GM23338 (cell line): ENCODE measurements around the gene ZNF276.

Source experiments
- CREB1 ChIP-seq: fragments of 250-450 bp; sonication (Bioruptor Pico); IDR thresholded peaks from 2 replicates; pipeline ENCODE4 v1.5.0; 2020; ENCODE audit warnings: low read depth, mild to moderate bottlenecking, moderate library complexity
- EZH2 ChIP-seq: fragments of 200-600 bp; sonication (generic); IDR thresholded peaks from one replicate; pipeline ENCODE4 v1.8.0; 2017; ENCODE audit warnings: antibody characterized with exemption, mild to moderate bottlenecking, low read depth; ENCODE audit not compliant: unreplicated experiment
- EZH2phosphoT487 ChIP-seq: fragments of 200-600 bp; sonication (generic); IDR thresholded peaks from one replicate; pipeline ENCODE4 v1.8.1; 2018; ENCODE audit warnings: antibody characterized with exemption; ENCODE audit not compliant: unreplicated experiment
- JUNB ChIP-seq: IDR thresholded peaks from one replicate; pipeline ENCODE4 v1.6.1; 2016; ENCODE audit warnings: antibody characterized with exemption; ENCODE audit not compliant: unreplicated experiment
- POLR2AphosphoS5 ChIP-seq: IDR thresholded peaks from 2 replicates; pipeline ENCODE4 v1.6.1; 2016; ENCODE audit warnings: antibody characterized with exemption, low read depth
- STAT1 ChIP-seq: IDR thresholded peaks from one replicate; pipeline ENCODE4 v1.6.1; 2016; ENCODE audit warnings: antibody characterized with exemption; ENCODE audit not compliant: unreplicated experiment
- TF ChIP-seq, protein P1 (sequence below), 2 experiments: fragments of 200-600 bp in 1 of 2; sonication (generic) in 1 of 2; conservative IDR thresholded peaks; 2 replicates each; pipeline versions ENCODE4 v1.5.1 to v1.6.1; 2016 to 2017; ENCODE audit warnings: antibody characterized with exemption in 2 of 2, low read depth in 2 of 2, mild to moderate bottlenecking in 2 of 2, moderate library complexity in 1 of 2
- TF ChIP-seq, protein P2 (sequence below): IDR thresholded peaks from one replicate; pipeline ENCODE4 v1.6.1; 2018; ENCODE audit warnings: antibody characterized with exemption; ENCODE audit not compliant: unreplicated experiment
- TF ChIP-seq, protein P3 (sequence below): IDR thresholded peaks from 2 replicates; pipeline ENCODE4 v1.6.1; 2016; ENCODE audit warnings: antibody characterized with exemption
- TF ChIP-seq, protein P4 (sequence below): fragments of 250-450 bp; sonication (Bioruptor Pico); IDR thresholded peaks from 2 replicates; pipeline ENCODE4 v1.5.0; 2020; ENCODE audit warnings: mild to moderate bottlenecking, moderate library complexity

DNA sequence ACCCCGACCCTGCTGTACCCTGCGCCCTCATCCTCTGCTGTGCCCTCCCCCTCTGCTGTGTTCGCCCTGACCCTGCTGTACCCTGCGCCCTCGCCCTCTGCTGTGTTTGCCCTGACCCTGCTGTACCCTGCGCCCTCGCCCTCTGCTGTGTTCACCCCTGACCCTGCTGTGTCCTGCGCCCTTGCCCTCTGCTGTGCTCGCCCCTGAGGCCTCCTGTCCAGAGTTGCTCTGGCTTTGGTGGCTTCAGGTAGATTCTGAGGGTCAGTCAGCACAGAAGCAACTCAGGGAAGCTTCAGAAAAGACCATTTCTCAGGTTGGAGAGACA, 11.5 kb downstream of the ZNF276 start:
- TF ChIP-seq EZH2 = no peak
- TF ChIP-seq, protein P1, sequence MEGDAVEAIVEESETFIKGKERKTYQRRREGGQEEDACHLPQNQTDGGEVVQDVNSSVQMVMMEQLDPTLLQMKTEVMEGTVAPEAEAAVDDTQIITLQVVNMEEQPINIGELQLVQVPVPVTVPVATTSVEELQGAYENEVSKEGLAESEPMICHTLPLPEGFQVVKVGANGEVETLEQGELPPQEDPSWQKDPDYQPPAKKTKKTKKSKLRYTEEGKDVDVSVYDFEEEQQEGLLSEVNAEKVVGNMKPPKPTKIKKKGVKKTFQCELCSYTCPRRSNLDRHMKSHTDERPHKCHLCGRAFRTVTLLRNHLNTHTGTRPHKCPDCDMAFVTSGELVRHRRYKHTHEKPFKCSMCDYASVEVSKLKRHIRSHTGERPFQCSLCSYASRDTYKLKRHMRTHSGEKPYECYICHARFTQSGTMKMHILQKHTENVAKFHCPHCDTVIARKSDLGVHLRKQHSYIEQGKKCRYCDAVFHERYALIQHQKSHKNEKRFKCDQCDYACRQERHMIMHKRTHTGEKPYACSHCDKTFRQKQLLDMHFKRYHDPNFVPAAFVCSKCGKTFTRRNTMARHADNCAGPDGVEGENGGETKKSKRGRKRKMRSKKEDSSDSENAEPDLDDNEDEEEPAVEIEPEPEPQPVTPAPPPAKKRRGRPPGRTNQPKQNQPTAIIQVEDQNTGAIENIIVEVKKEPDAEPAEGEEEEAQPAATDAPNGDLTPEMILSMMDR (conservative IDR thresholded peaks at IDR 0.05; ENCODE audit: low read depth in 2 of 2) = no peak
- TF ChIP-seq EZH2phosphoT487 = no peak
- TF ChIP-seq, protein P2, sequence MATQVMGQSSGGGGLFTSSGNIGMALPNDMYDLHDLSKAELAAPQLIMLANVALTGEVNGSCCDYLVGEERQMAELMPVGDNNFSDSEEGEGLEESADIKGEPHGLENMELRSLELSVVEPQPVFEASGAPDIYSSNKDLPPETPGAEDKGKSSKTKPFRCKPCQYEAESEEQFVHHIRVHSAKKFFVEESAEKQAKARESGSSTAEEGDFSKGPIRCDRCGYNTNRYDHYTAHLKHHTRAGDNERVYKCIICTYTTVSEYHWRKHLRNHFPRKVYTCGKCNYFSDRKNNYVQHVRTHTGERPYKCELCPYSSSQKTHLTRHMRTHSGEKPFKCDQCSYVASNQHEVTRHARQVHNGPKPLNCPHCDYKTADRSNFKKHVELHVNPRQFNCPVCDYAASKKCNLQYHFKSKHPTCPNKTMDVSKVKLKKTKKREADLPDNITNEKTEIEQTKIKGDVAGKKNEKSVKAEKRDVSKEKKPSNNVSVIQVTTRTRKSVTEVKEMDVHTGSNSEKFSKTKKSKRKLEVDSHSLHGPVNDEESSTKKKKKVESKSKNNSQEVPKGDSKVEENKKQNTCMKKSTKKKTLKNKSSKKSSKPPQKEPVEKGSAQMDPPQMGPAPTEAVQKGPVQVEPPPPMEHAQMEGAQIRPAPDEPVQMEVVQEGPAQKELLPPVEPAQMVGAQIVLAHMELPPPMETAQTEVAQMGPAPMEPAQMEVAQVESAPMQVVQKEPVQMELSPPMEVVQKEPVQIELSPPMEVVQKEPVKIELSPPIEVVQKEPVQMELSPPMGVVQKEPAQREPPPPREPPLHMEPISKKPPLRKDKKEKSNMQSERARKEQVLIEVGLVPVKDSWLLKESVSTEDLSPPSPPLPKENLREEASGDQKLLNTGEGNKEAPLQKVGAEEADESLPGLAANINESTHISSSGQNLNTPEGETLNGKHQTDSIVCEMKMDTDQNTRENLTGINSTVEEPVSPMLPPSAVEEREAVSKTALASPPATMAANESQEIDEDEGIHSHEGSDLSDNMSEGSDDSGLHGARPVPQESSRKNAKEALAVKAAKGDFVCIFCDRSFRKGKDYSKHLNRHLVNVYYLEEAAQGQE = no peak
- TF ChIP-seq CREB1 (CRISPR knock-in tag) = no peak
- TF ChIP-seq POLR2AphosphoS5 = no peak
- TF ChIP-seq JUNB = no peak
- TF ChIP-seq, protein P3, sequence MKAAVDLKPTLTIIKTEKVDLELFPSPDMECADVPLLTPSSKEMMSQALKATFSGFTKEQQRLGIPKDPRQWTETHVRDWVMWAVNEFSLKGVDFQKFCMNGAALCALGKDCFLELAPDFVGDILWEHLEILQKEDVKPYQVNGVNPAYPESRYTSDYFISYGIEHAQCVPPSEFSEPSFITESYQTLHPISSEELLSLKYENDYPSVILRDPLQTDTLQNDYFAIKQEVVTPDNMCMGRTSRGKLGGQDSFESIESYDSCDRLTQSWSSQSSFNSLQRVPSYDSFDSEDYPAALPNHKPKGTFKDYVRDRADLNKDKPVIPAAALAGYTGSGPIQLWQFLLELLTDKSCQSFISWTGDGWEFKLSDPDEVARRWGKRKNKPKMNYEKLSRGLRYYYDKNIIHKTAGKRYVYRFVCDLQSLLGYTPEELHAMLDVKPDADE = no peak
- TF ChIP-seq, protein P4, sequence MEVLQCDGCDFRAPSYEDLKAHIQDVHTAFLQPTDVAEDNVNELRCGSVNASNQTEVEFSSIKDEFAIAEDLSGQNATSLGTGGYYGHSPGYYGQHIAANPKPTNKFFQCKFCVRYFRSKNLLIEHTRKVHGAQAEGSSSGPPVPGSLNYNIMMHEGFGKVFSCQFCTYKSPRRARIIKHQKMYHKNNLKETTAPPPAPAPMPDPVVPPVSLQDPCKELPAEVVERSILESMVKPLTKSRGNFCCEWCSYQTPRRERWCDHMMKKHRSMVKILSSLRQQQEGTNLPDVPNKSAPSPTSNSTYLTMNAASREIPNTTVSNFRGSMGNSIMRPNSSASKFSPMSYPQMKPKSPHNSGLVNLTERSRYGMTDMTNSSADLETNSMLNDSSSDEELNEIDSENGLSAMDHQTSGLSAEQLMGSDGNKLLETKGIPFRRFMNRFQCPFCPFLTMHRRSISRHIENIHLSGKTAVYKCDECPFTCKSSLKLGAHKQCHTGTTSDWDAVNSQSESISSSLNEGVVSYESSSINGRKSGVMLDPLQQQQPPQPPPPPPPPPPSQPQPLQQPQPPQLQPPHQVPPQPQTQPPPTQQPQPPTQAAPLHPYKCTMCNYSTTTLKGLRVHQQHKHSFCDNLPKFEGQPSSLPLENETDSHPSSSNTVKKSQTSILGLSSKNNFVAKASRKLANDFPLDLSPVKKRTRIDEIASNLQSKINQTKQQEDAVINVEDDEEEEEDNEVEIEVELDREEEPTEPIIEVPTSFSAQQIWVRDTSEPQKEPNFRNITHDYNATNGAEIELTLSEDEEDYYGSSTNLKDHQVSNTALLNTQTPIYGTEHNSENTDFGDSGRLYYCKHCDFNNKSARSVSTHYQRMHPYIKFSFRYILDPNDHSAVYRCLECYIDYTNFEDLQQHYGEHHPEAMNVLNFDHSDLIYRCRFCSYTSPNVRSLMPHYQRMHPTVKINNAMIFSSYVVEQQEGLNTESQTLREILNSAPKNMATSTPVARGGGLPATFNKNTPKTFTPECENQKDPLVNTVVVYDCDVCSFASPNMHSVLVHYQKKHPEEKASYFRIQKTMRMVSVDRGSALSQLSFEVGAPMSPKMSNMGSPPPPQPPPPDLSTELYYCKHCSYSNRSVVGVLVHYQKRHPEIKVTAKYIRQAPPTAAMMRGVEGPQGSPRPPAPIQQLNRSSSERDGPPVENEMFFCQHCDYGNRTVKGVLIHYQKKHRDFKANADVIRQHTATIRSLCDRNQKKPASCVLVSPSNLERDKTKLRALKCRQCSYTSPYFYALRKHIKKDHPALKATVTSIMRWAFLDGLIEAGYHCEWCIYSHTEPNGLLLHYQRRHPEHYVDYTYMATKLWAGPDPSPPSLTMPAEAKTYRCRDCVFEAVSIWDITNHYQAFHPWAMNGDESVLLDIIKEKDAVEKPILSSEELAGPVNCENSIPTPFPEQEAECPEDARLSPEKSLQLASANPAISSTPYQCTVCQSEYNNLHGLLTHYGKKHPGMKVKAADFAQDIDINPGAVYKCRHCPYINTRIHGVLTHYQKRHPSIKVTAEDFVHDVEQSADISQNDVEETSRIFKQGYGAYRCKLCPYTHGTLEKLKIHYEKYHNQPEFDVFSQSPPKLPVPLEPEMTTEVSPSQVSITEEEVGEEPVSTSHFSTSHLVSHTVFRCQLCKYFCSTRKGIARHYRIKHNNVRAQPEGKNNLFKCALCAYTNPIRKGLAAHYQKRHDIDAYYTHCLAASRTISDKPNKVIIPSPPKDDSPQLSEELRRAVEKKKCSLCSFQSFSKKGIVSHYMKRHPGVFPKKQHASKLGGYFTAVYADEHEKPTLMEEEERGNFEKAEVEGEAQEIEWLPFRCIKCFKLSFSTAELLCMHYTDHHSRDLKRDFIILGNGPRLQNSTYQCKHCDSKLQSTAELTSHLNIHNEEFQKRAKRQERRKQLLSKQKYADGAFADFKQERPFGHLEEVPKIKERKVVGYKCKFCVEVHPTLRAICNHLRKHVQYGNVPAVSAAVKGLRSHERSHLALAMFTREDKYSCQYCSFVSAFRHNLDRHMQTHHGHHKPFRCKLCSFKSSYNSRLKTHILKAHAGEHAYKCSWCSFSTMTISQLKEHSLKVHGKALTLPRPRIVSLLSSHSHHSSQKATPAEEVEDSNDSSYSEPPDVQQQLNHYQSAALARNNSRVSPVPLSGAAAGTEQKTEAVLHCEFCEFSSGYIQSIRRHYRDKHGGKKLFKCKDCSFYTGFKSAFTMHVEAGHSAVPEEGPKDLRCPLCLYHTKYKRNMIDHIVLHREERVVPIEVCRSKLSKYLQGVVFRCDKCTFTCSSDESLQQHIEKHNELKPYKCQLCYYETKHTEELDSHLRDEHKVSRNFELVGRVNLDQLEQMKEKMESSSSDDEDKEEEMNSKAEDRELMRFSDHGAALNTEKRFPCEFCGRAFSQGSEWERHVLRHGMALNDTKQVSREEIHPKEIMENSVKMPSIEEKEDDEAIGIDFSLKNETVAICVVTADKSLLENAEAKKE (CRISPR knock-in tag) = no peak
- TF ChIP-seq STAT1 = no peak
